Left hindlimb (tissue), 1 donor: ENCODE results near the gene GSG1L2.

Source experiments
- DNase-seq: peaks from one replicate; pipeline ENCODE4 v3.0.0-alpha.2; 2018

GSG1L2 gene

GRCh38 chr17:9824797-9825338 lies 3.0 kb upstream of the GSG1L2 start:
- DNase-seq: no peak

GRCh38 chr17:9824094-9824493 lies 2.2 kb upstream of the GSG1L2 start:
- no peak for DNase-seq

- DNase-seq: no peak
These were observed 1.4 kb downstream of the GSG1L2 start for GRCh38 chr17:9820448-9820847.

- DNase-seq: no peak
These were observed 3.1 kb downstream of the GSG1L2 start for GRCh38 chr17:9818760-9819159.

GRCh38 chr17:9817086-9817485 lies 4.8 kb downstream of the GSG1L2 start:
- no peak for DNase-seq

- DNase-seq: no peak
These were observed 5.4 kb downstream of the GSG1L2 start for GRCh38 chr17:9816472-9816871.

- DNase-seq: no peak
These were observed 7.4 kb downstream of the GSG1L2 start for GRCh38 chr17:9814337-9814945.

- no peak for DNase-seq
These were observed 8.7 kb downstream of the GSG1L2 start for GRCh38 chr17:9813166-9813565.

- DNase-seq: no peak
These were observed 10.3 kb downstream of the GSG1L2 start for GRCh38 chr17:9811537-9811936.

- DNase-seq: no peak
These were observed 10.8 kb downstream of the GSG1L2 start for GRCh38 chr17:9811086-9811485.

GRCh38 chr17:9810100-9810949 lies 11.6 kb downstream of the GSG1L2 start:
- DNase-seq: no peak

GRCh38 chr17:9809409-9809808 lies 12.5 kb downstream of the GSG1L2 start:
- DNase-seq: no peak

GRCh38 chr17:9806699-9807098 lies 15.2 kb downstream of the GSG1L2 start:
- no peak for DNase-seq

GRCh38 chr17:9805769-9806168 lies 16.1 kb downstream of the GSG1L2 start:
- no peak for DNase-seq

GRCh38 chr17:9802697-9803096 lies 19.2 kb downstream of the GSG1L2 start:
- DNase-seq: no peak

- no peak for DNase-seq
These were observed 19.6 kb downstream of the GSG1L2 start for GRCh38 chr17:9802294-9802693.

- no peak for DNase-seq
These were observed 20.4 kb downstream of the GSG1L2 start for GRCh38 chr17:9801505-9801904.

- no peak for DNase-seq
These were observed 23.2 kb downstream of the GSG1L2 start for GRCh38 chr17:9798724-9799123.

GRCh38 chr17:9798008-9798407 lies 23.9 kb downstream of the GSG1L2 start:
- no peak for DNase-seq

- DNase-seq: no peak
These were observed 29.6 kb downstream of the GSG1L2 start for GRCh38 chr17:9792181-9792840.

GRCh38 chr17:9790889-9791876 lies 30.7 kb downstream of the GSG1L2 start, which contains the start of gene DHRS7C:
DHRS7C (minus strand) TSS chr17:9791592; CDS start chr17:9791284, 308 bp downstream.
- no peak for DNase-seq

GRCh38 chr17:9790316-9790715 lies 31.6 kb downstream of the GSG1L2 start:
- no peak for DNase-seq
